ENCODE measurements around the gene APOBEC3G. TPM values are rescaled to one million over a fixed set of nuclear protein-coding genes. Genes with fewer than 3 reads are reported as not detected.

APOBEC3G gene
- polyA plus RNA-seq, 3 donors from 2014 or later, result 494 to 885 (median 545) TPM

Other genes with a start within 250 kb of the APOBEC3G start
- gene NPTXR, start 233.2 kb upstream of the APOBEC3G start, polyA plus RNA-seq, result 1 to 10 TPM in 1 of 3 donors, under 1 TPM in 2; 0.59 to 1.4 (median 0.66) TPM
- 10 to 100 TPM in 1 of 3 donors, 1 to 10 TPM in 2; 5.2 to 16.1 (median 6.3) TPM for gene CBX6, start 205.1 kb upstream of the APOBEC3G start, polyA plus RNA-seq
- not detected for gene APOBEC3A, start 119.7 kb upstream of the APOBEC3G start, polyA plus RNA-seq
- 1 to 10 TPM; 2.0 to 3.9 (median 3.3) TPM for gene APOBEC3B, start 94.9 kb upstream of the APOBEC3G start, polyA plus RNA-seq
- 100 to 1,000 TPM; 242 to 468 (median 346) TPM for gene APOBEC3C, start 63.0 kb upstream of the APOBEC3G start, polyA plus RNA-seq
- 10 to 100 TPM in 2 of 3 donors, 1 to 10 TPM in 1; 3.9 to 25.3 (median 15.4) TPM for gene APOBEC3D, start 56.1 kb upstream of the APOBEC3G start, polyA plus RNA-seq
- 10 to 100 TPM in 2 of 3 donors, 1 to 10 TPM in 1; 9.0 to 43.0 (median 16.8) TPM for gene APOBEC3F, start 36.4 kb upstream of the APOBEC3G start, polyA plus RNA-seq
- gene APOBEC3H, start 20.0 kb downstream of the APOBEC3G start, polyA plus RNA-seq, result 10 to 100 TPM; 16.7 to 22.2 (median 21.7) TPM
- gene CBX7, start 75.4 kb downstream of the APOBEC3G start, polyA plus RNA-seq, result 1 to 10 TPM; 4.5 to 9.6 (median 9.1) TPM
- under 1 TPM in 2 of 3 donors, not detected in 1; 0.58 to 0.61 TPM for gene PDGFB, start 167.7 kb downstream of the APOBEC3G start, polyA plus RNA-seq
- 1,000 to 10,000 TPM; 1,935 to 2,618 (median 1,953) TPM for gene RPL3, start 242.3 kb downstream of the APOBEC3G start, polyA plus RNA-seq